ENCODE data around the gene ABI3BP.

Gene ABI3BP

DNA sequence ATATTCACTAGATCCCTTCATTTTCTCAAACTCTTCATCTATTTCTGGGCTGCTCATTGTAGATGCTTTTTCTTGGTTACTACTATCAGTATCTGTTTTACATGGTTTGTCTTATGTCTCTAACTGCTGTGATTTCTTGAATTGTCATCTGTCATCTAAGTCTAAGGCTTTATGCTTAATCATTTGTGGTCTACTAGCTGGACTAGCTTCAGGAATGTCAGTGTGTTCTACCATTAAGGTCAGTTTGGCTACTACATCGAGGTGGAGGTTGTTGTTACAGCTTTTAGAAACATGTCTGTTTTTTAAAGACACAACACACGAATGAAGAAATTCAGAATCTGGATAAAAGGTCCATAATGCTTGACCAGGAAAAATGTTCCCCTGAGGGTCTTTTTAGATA, 82.2 kb downstream of the ABI3BP start:
- Histone ChIP-seq H3K36me3 (ENCODE audit: control insufficient read depth in 1 of 2, insufficient read depth in 2 of 2, low read length in 2 of 2) (no peaks in the 10 kb centered on the region), H3K4me3 (ENCODE audit: low read depth in 1 of 2, low read length in 2 of 2) (no peak overlapping the region), H3K9me3 (ENCODE audit: control insufficient read depth in 1 of 2, low read length in 2 of 2) (no peaks in the 10 kb centered on the region), H3K27me3 (ENCODE audit: low read depth, low read length) (no peaks in the 10 kb centered on the region), H3K4me1 (ENCODE audit: control insufficient read depth in 1 of 2, insufficient read depth in 2 of 2, low read length in 2 of 2) (peaks cover 0 to 18% of the 10 kb centered on the region in 2 donors), H3K27ac (ENCODE audit: low read length) (no peak overlapping the region)

DNA sequence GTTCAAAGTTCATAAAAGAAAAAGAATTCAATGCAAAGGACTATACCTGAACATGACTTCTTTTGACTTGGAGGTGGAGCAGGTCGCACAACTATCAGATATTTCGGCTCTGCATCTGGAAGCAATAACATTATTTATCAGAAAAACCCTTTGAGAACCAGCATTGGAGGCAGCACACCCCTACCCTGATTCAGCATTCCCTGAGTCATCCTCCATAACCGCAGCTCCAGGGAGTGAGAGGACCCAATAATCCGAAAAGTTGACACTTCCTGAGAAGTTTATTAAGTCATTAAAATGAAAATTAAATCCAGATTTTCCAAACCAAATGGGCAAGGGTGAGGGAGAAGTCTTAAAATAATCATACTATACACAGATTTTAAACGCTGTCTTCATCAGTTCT, 90.6 kb downstream of the ABI3BP start:
- H3K4me1 ChIP-seq (ENCODE audit: control insufficient read depth in 1 of 2, insufficient read depth in 2 of 2, low read length in 2 of 2): peaks cover 0 to 8% of the 10 kb centered on the region in 2 donors
- no peaks in the 10 kb centered on the region for H3K27me3 ChIP-seq (ENCODE audit: low read depth, low read length)
- no peak overlapping the region for H3K27ac ChIP-seq (ENCODE audit: low read length)
- no peak overlapping the region for H3K4me3 ChIP-seq (ENCODE audit: low read depth in 1 of 2, low read length in 2 of 2)
- H3K9me3 ChIP-seq (ENCODE audit: control insufficient read depth in 1 of 2, low read length in 2 of 2): no peaks in the 10 kb centered on the region
- H3K36me3 ChIP-seq (ENCODE audit: control insufficient read depth in 1 of 2, insufficient read depth in 2 of 2, low read length in 2 of 2): no peaks in the 10 kb centered on the region

DNA sequence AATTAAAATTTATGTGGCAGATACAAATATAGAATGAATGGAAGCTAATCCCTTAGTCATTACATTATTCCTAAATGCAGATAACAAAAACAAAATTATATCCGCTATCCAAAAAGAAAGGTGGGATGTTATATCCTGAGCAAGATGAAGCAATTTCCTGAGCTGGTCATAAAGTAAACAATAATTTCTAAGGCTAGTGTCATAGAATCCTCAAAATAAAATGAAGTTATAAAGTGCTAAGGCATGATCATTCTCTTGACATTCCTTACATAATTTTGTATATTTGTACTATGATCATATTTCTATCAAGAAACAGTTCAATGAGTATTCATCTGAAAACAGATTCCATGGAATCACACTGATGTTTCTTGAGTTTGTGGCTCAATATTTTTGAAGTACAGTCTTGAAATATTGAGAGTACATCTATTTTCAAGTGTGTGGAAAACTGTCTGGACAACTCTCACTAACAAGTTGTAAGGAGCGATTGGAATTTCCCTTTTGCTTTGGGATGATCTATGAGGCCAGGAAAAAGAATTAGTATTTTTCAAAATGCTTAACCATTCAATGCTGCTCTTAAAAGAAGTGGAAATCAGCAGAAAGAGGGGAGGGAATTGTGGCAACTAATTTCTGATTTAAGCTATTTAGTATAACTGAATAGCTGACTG, 92.4 kb downstream of the ABI3BP start:
- Histone ChIP-seq H3K27ac (ENCODE audit: low read length) (no peak overlapping the region), H3K27me3 (ENCODE audit: low read depth, low read length) (no peaks in the 10 kb centered on the region), H3K9me3 (ENCODE audit: control insufficient read depth in 1 of 2, low read length in 2 of 2) (no peaks in the 10 kb centered on the region), H3K4me3 (ENCODE audit: low read depth in 1 of 2, low read length in 2 of 2) (no peak overlapping the region), H3K4me1 (ENCODE audit: control insufficient read depth in 1 of 2, insufficient read depth in 2 of 2, low read length in 2 of 2) (peaks cover 0 to 8% of the 10 kb centered on the region in 2 donors), H3K36me3 (ENCODE audit: control insufficient read depth in 1 of 2, insufficient read depth in 2 of 2, low read length in 2 of 2) (no peaks in the 10 kb centered on the region)

DNA sequence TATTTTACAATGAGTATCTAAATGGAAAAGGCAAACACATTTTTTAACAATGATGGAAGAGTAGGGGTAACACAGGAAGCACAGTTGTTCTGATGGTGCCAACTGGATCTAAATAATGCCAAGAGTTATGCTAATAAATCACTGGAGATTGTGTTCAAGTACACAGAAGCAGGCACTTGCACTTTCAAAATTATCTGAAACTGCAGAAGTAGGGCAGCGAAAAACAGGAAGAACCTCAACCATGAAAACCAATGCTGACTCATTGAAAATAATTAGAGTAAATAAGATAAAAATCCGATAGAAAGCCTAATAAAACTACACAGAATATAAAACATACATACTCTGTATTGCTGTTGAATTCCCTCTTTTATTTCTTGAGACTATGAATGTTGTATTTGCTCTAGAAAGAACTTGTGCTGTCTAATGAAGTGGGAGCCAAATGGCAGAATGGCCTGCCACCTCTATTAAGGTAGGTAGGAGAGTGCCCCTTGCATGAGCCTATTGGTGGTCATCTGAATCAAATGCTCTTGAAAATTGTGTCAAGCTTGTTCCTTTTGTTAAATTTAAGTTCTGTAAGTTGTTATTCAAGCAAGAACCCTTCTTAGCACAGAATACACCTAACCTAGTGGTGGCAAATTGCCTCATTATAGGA, 93.7 kb downstream of the ABI3BP start:
- Histone ChIP-seq H3K4me3 (ENCODE audit: low read depth in 1 of 2, low read length in 2 of 2) (no peak overlapping the region), H3K27me3 (ENCODE audit: low read depth, low read length) (no peaks in the 10 kb centered on the region), H3K36me3 (ENCODE audit: control insufficient read depth in 1 of 2, insufficient read depth in 2 of 2, low read length in 2 of 2) (no peaks in the 10 kb centered on the region), H3K4me1 (ENCODE audit: control insufficient read depth in 1 of 2, insufficient read depth in 2 of 2, low read length in 2 of 2) (peaks cover 0 to 8% of the 10 kb centered on the region in 2 donors), H3K27ac (ENCODE audit: low read length) (no peak overlapping the region), H3K9me3 (ENCODE audit: control insufficient read depth in 1 of 2, low read length in 2 of 2) (no peaks in the 10 kb centered on the region)

DNA sequence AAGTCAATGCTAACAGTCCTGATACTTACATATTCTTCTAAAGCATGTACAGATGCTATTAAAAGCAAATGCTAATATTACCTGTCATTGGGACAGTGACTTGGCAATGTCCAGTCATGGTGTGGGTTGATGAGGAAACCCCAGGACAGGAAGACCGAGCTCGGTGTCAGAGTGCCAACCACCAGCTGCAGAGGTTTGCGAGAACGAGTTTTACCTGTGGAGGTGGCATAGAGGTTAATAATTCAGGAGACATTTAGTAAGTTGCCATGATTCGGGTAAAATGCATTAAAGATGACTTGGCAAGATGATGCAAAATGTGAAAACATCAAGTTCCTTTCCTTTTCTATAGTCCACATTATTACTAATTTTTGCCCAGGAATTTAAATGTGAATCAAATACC, 94.5 kb downstream of the ABI3BP start:
- H3K4me3 ChIP-seq (ENCODE audit: low read depth in 1 of 2, low read length in 2 of 2): no peak overlapping the region
- no peaks in the 10 kb centered on the region for H3K27me3 ChIP-seq (ENCODE audit: low read depth, low read length)
- peaks cover 0 to 8% of the 10 kb centered on the region in 2 donors for H3K4me1 ChIP-seq (ENCODE audit: control insufficient read depth in 1 of 2, insufficient read depth in 2 of 2, low read length in 2 of 2)
- H3K27ac ChIP-seq (ENCODE audit: low read length): no peak overlapping the region
- H3K9me3 ChIP-seq (ENCODE audit: control insufficient read depth in 1 of 2, low read length in 2 of 2): no peaks in the 10 kb centered on the region
- no peaks in the 10 kb centered on the region for H3K36me3 ChIP-seq (ENCODE audit: control insufficient read depth in 1 of 2, insufficient read depth in 2 of 2, low read length in 2 of 2)

DNA sequence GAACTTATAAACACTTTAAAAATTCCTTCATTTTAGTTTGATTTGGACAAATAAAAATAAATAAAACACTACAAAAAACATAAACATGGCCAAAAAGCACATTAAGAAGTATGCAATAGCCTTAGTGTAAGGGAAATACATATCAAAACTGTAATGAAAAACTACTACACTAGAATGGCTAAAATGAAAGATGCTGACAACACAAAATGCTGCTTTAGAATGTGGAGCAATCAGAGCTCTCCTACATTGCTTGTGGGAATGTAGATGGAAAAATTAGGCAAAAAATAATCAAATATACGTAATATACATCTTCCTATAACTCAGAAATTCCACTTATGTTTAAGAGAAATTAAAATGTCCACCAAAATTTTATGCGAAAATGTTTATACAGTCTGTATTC, 96.2 kb downstream of the ABI3BP start:
- Histone ChIP-seq H3K4me3 (ENCODE audit: low read depth in 1 of 2, low read length in 2 of 2) (no peak overlapping the region), H3K36me3 (ENCODE audit: control insufficient read depth in 1 of 2, insufficient read depth in 2 of 2, low read length in 2 of 2) (peaks cover 0 to 5% of the 10 kb centered on the region in 2 donors), H3K9me3 (ENCODE audit: control insufficient read depth in 1 of 2, low read length in 2 of 2) (no peaks in the 10 kb centered on the region), H3K27ac (ENCODE audit: low read length) (no peak overlapping the region), H3K4me1 (ENCODE audit: control insufficient read depth in 1 of 2, insufficient read depth in 2 of 2, low read length in 2 of 2) (peaks cover 0 to 8% of the 10 kb centered on the region in 2 donors), H3K27me3 (ENCODE audit: low read depth, low read length) (no peaks in the 10 kb centered on the region)

DNA sequence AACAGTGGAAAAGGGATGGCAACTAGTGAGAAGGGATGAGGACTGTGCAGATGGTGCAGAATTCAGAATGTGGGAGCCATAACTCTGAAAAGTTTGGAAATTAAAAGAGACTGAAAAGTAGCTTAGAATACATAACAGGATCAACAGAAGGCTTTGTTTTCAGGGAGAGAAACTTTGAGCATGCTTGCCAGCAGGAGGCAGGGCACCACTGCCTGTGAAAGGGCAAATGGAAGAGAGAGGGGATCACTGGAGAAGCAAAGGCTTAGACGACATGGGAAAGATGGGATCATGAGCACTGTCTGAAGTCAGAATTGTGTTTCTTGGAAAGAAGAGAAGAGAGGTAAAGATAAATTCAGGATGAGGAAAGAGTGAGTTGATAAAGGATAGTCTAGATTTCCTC, 99.6 kb downstream of the ABI3BP start:
- H3K27me3 ChIP-seq (ENCODE audit: low read depth, low read length): no peaks in the 10 kb centered on the region
- H3K9me3 ChIP-seq (ENCODE audit: control insufficient read depth in 1 of 2, low read length in 2 of 2): no peaks in the 10 kb centered on the region
- H3K4me1 ChIP-seq (ENCODE audit: control insufficient read depth in 1 of 2, insufficient read depth in 2 of 2, low read length in 2 of 2): no peaks in the 10 kb centered on the region
- H3K4me3 ChIP-seq (ENCODE audit: low read depth in 1 of 2, low read length in 2 of 2): no peak overlapping the region
- H3K36me3 ChIP-seq (ENCODE audit: control insufficient read depth in 1 of 2, insufficient read depth in 2 of 2, low read length in 2 of 2): peaks cover 0 to 9% of the 10 kb centered on the region in 2 donors
- no peak overlapping the region for H3K27ac ChIP-seq (ENCODE audit: low read length)

DNA sequence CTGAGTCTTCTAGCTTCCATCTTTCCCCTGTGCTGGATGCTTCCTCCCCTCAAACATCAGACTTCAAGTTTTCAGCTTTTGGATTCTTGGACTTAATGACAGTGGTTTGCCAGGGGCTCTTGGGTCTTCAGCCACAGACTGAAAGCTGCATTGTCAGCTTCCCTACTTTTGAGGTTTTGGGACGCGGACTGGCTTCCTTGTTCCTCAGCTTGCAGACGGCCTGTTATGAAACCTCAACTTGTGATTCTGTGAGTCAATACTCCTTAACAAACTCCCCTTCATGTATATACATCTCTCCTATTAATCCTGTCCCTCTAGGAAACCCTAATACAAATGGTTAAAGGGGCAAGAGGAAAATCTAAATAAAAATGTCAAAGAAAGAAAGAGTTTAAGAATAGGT, 100.1 kb downstream of the ABI3BP start:
- Histone ChIP-seq H3K36me3 (ENCODE audit: control insufficient read depth in 1 of 2, insufficient read depth in 2 of 2, low read length in 2 of 2) (peaks cover 0 to 9% of the 10 kb centered on the region in 2 donors), H3K9me3 (ENCODE audit: control insufficient read depth in 1 of 2, low read length in 2 of 2) (no peaks in the 10 kb centered on the region), H3K4me1 (ENCODE audit: control insufficient read depth in 1 of 2, insufficient read depth in 2 of 2, low read length in 2 of 2) (no peaks in the 10 kb centered on the region), H3K27ac (ENCODE audit: low read length) (no peak overlapping the region), H3K4me3 (ENCODE audit: low read depth in 1 of 2, low read length in 2 of 2) (no peak overlapping the region), H3K27me3 (ENCODE audit: low read depth, low read length) (no peaks in the 10 kb centered on the region)

DNA sequence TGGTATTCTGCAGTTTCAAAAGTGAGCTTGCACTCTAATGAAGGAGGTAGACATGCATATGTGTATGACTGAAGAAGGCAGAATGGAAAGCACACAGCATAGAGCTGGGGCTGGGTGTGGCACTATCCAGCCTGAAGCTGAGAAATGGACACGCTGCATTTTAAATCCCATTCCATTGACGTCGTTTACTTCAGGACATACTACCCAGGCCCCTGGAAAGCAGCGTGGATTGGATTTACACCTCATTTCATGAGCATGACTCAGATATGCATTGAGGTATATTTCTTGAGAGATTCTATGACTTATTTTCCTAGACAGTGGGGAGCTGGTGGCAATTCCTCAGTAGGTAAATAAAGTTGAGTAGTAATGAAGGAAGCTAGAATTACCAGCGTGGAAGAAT, 101.4 kb downstream of the ABI3BP start:
- Histone ChIP-seq H3K9me3 (ENCODE audit: control insufficient read depth in 1 of 2, low read length in 2 of 2) (no peaks in the 10 kb centered on the region), H3K36me3 (ENCODE audit: control insufficient read depth in 1 of 2, insufficient read depth in 2 of 2, low read length in 2 of 2) (peaks cover 0 to 9% of the 10 kb centered on the region in 2 donors), H3K4me1 (ENCODE audit: control insufficient read depth in 1 of 2, insufficient read depth in 2 of 2, low read length in 2 of 2) (no peaks in the 10 kb centered on the region), H3K27ac (ENCODE audit: low read length) (no peak overlapping the region), H3K27me3 (ENCODE audit: low read depth, low read length) (no peaks in the 10 kb centered on the region), H3K4me3 (ENCODE audit: low read depth in 1 of 2, low read length in 2 of 2) (no peak overlapping the region)

DNA sequence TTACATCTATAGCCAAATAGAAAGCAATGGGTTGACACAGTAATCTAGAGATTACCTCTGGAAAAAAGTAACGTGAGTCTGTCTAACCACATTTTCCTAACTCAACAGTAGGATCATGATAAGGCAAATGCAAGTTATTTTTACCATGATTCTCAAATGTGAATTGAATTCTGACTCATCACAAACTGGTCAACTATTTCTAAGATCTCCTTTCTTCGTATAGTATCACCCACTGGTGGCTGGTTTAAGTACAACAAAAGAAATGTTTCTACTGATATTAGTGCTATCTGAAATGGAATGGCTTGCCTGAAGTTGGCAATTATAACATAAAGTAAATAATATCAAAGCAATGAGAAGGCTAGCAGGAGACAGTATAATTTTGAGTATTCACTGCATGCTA, 102.2 kb downstream of the ABI3BP start:
- Histone ChIP-seq H3K4me3 (ENCODE audit: low read depth in 1 of 2, low read length in 2 of 2) (no peak overlapping the region), H3K27ac (ENCODE audit: low read length) (no peak overlapping the region), H3K9me3 (ENCODE audit: control insufficient read depth in 1 of 2, low read length in 2 of 2) (no peaks in the 10 kb centered on the region), H3K36me3 (ENCODE audit: control insufficient read depth in 1 of 2, insufficient read depth in 2 of 2, low read length in 2 of 2) (peaks cover 0 to 9% of the 10 kb centered on the region in 2 donors), H3K27me3 (ENCODE audit: low read depth, low read length) (no peaks in the 10 kb centered on the region), H3K4me1 (ENCODE audit: control insufficient read depth in 1 of 2, insufficient read depth in 2 of 2, low read length in 2 of 2) (no peaks in the 10 kb centered on the region)

DNA sequence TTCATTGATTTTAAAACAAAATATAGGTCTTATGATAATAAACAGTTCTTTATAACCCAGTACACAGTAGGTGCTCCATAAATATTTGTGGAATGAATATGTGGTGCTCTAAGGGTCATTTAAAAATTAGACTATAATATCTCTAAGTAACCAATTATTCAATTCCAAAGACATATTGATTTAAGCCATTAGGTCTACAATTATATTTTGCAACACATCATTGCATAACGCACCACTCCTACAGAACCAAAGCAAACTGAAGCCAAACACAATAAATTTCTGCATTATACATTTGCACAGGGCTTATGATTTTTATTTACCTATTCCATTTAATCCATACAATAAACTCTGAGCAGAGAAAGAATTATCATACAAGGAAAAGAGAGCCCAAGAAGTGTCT, 104.3 kb downstream of the ABI3BP start:
- no peak overlapping the region for H3K27ac ChIP-seq (ENCODE audit: low read length)
- no peaks in the 10 kb centered on the region for H3K4me1 ChIP-seq (ENCODE audit: control insufficient read depth in 1 of 2, insufficient read depth in 2 of 2, low read length in 2 of 2)
- no peak overlapping the region for H3K4me3 ChIP-seq (ENCODE audit: low read depth in 1 of 2, low read length in 2 of 2)
- H3K36me3 ChIP-seq (ENCODE audit: control insufficient read depth in 1 of 2, insufficient read depth in 2 of 2, low read length in 2 of 2): peaks cover 0 to 9% of the 10 kb centered on the region in 2 donors
- H3K9me3 ChIP-seq (ENCODE audit: control insufficient read depth in 1 of 2, low read length in 2 of 2): no peaks in the 10 kb centered on the region
- H3K27me3 ChIP-seq (ENCODE audit: low read depth, low read length): no peaks in the 10 kb centered on the region

DNA sequence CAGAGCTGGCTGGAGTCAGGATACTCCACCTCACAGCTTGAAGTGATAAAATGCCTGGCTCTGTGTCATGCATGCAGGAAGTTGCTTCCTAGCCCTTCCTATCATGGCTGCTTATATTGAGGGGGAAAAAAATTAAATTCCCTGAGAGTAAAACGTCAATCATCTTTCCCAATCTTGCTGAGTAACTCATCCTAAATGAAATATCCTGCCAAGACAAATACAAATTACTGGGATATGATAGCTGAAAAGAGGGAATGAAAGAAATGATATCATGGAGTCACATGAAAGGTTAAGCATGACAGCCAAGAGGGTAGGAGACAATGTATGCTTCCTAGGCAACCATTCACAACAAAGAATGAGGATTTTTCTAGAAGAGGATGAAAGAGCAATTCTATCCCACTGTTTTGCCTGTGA, 110.6 kb downstream of the ABI3BP start:
- Histone ChIP-seq H3K36me3 (ENCODE audit: control insufficient read depth in 1 of 2, insufficient read depth in 2 of 2, low read length in 2 of 2) (no peaks in the 10 kb centered on the region), H3K27me3 (ENCODE audit: low read depth, low read length) (no peaks in the 10 kb centered on the region), H3K4me1 (ENCODE audit: control insufficient read depth in 1 of 2, insufficient read depth in 2 of 2, low read length in 2 of 2) (peaks cover 11 to 19% of the 10 kb centered on the region in 2 donors), H3K9me3 (ENCODE audit: control insufficient read depth in 1 of 2, low read length in 2 of 2) (no peaks in the 10 kb centered on the region), H3K27ac (ENCODE audit: low read length) (no peak overlapping the region), H3K4me3 (ENCODE audit: low read depth in 1 of 2, low read length in 2 of 2) (no peak overlapping the region)
